ENCODE data around the gene BPI. TPM values are rescaled to one million over a fixed set of nuclear protein-coding genes. Genes with fewer than 3 reads are reported as not detected.

BPI gene
- total and polyA plus RNA-seq, 2 donors from 2014 or later: 0.16 to 1.5 TPM

GRCh38 chr20:38350879-38351775 lies 47.2 kb downstream of the BPI start:
- Histone ChIP-seq H3K27me3 (ENCODE audit: control insufficient read depth, insufficient read depth, low read length) (no peaks in the 10 kb centered on the region), H3K9me3 (ENCODE audit: control insufficient read depth in 2 of 3, insufficient read depth in 1 of 3, low read length in 3 of 3) (no peaks in the 10 kb centered on the region), H3K4me1 (ENCODE audit: control insufficient read depth in 2 of 3, insufficient read depth in 2 of 3, low read depth in 1 of 3, low read length in 3 of 3) (peaks cover 2 to 19% (median 7%) of the 10 kb centered on the region in 3 donors), H3K9ac (ENCODE audit: low read length in 3 of 3) (no peak overlapping the region), H3K4me3 (ENCODE audit: low read length in 3 of 3) (no peak overlapping the region), H3K36me3 (ENCODE audit: control insufficient read depth in 2 of 3, insufficient read depth in 3 of 3, low read length in 3 of 3) (no peaks in the 10 kb centered on the region), H3K27ac (ENCODE audit: low read depth in 2 of 2, low read length in 2 of 2) (no peak overlapping the region)
- TF ChIP-seq CTCF (IDR thresholded peaks at IDR 0.05; ENCODE audit: borderline replicate concordance, extremely low read depth, insufficient read depth): no peak
- DNase-seq (peak in 1 of 5 donors; percentile 82), FAIRE-seq (no peak)
- intact Hi-C loops (cut with DNase I): no loop called here

- H3K27me3 ChIP-seq (ENCODE audit: control insufficient read depth, insufficient read depth, low read length): no peaks in the 10 kb centered on the region
- no peak overlapping the region for H3K4me3 ChIP-seq (ENCODE audit: low read length in 3 of 3)
- H3K9ac ChIP-seq (ENCODE audit: low read length in 3 of 3): no peak overlapping the region
- no peak overlapping the region for H3K27ac ChIP-seq (ENCODE audit: low read depth in 2 of 2, low read length in 2 of 2)
- intact Hi-C loops (cut with DNase I): no loop called here
- peaks cover 2 to 13% (median 5%) of the 10 kb centered on the region in 3 donors for H3K4me1 ChIP-seq (ENCODE audit: control insufficient read depth in 2 of 3, insufficient read depth in 2 of 3, low read depth in 1 of 3, low read length in 3 of 3)
- no peak for TF ChIP-seq CTCF (IDR thresholded peaks at IDR 0.05; ENCODE audit: borderline replicate concordance, extremely low read depth, insufficient read depth)
- DNase-seq (peak in 2 of 5 donors; percentile 49 to 62), FAIRE-seq (no peak)
- no peaks in the 10 kb centered on the region for H3K36me3 ChIP-seq (ENCODE audit: control insufficient read depth in 2 of 3, insufficient read depth in 3 of 3, low read length in 3 of 3)
- no peaks in the 10 kb centered on the region for H3K9me3 ChIP-seq (ENCODE audit: control insufficient read depth in 2 of 3, insufficient read depth in 1 of 3, low read length in 3 of 3)
Measured at GRCh38 chr20:38353316-38353715, 49.4 kb downstream of the BPI start.

- no peak for DNase-seq
Measured at GRCh38 chr20:38354227-38354626, 50.3 kb downstream of the BPI start.

More at GRCh38 chr20:38354227-38354626, 50.3 kb downstream of the BPI start:
- no peaks in the 10 kb centered on the region for H3K36me3 ChIP-seq (ENCODE audit: control insufficient read depth in 2 of 3, insufficient read depth in 3 of 3, low read length in 3 of 3)
- H3K4me1 ChIP-seq (ENCODE audit: control insufficient read depth in 2 of 3, insufficient read depth in 2 of 3, low read depth in 1 of 3, low read length in 3 of 3): peaks cover 2 to 13% (median 5%) of the 10 kb centered on the region in 3 donors
- intact Hi-C loops (cut with DNase I): no loop called here
- H3K9me3 ChIP-seq (ENCODE audit: control insufficient read depth in 2 of 3, insufficient read depth in 1 of 3, low read length in 3 of 3): no peaks in the 10 kb centered on the region
- no peak overlapping the region for H3K9ac ChIP-seq (ENCODE audit: low read length in 3 of 3)
- peak overlapping the region; percentile 23 to 86 for H3K27ac ChIP-seq (ENCODE audit: low read depth in 2 of 2, low read length in 2 of 2)
- FAIRE-seq: no peak
- H3K27me3 ChIP-seq (ENCODE audit: control insufficient read depth, insufficient read depth, low read length): no peaks in the 10 kb centered on the region
- no peak overlapping the region for H3K4me3 ChIP-seq (ENCODE audit: low read length in 3 of 3)
- no peak for TF ChIP-seq CTCF (IDR thresholded peaks at IDR 0.05; ENCODE audit: borderline replicate concordance, extremely low read depth, insufficient read depth)
